SK-N-DZ (cell line): Measurements from ENCODE around the gene TUBB.
A peak's percentile ranks its signal among the peaks of the same experiment; 100 is the strongest.
"Not testable (repeated sequence)": the region's sequence is repeated elsewhere in the genome, so short reads cannot be mapped to it uniquely, and the experiment has no call there.

Experiments
- DNase-seq: peaks from one replicate; pipeline ENCODE4 v3.0.0-alpha.2; 2015; ENCODE audit warnings: low spot score

Gene TUBB

GRCh38 chr6:30738532-30738931 is 18.4 kb downstream of the TUBB start:
- DNase-seq = no peak

GRCh38 chr6:30740540-30740870 is 20.4 kb downstream of the TUBB start:
- no peak for DNase-seq

GRCh38 chr6:30741063-30741779 is 21.1 kb downstream of the TUBB start:
- DNase-seq = no peak

GRCh38 chr6:30741789-30742315 is 21.7 kb downstream of the TUBB start:
- no peak for DNase-seq

- DNase-seq = peak; percentile 88
These were observed 22.4 kb downstream of the TUBB start, which contains the start of gene FLOT1 for GRCh38 chr6:30742316-30743098. TSS of gene FLOT1 (minus strand) at chr6:30742687. CDS start at chr6:30742189, 498 bp downstream.

- DNase-seq = no peak
These were observed 23.2 kb downstream of the TUBB start for GRCh38 chr6:30743099-30744053.

- peak; percentile 81 for DNase-seq
These were observed 24.1 kb downstream of the TUBB start, which contains the start of gene IER3 for GRCh38 chr6:30744054-30744805. TSS of gene IER3 (minus strand) at chr6:30744547. CDS start at chr6:30744518, 29 bp downstream.

- DNase-seq = no peak
These were observed 27.1 kb downstream of the TUBB start for GRCh38 chr6:30747300-30747687.

GRCh38 chr6:30747902-30748769 is 28.0 kb downstream of the TUBB start:
- DNase-seq = no peak

GRCh38 chr6:30748851-30749540 is 28.8 kb downstream of the TUBB start:
- no peak for DNase-seq

GRCh38 chr6:30749554-30750378 is 29.6 kb downstream of the TUBB start:
- DNase-seq = no peak

- DNase-seq = no peak
These were observed 30.2 kb downstream of the TUBB start for GRCh38 chr6:30750379-30750668.

GRCh38 chr6:30752157-30752927 is 32.2 kb downstream of the TUBB start:
- no peak for DNase-seq

GRCh38 chr6:30754631-30755030 is 34.5 kb downstream of the TUBB start:
- no peak for DNase-seq

GRCh38 chr6:30756405-30757003 is 36.4 kb downstream of the TUBB start:
- not testable (repeated sequence) for DNase-seq

- no peak for DNase-seq
These were observed 37.2 kb downstream of the TUBB start for GRCh38 chr6:30757261-30757904.
